Measurements from ENCODE around the gene FDXR. TPM values are rescaled to one million over a fixed set of nuclear protein-coding genes. Genes with fewer than 3 reads are reported as not detected.
"Not testable (repeated sequence)": the region's sequence is repeated elsewhere in the genome, so short reads cannot be mapped to it uniquely, and the experiment has no call there.

FDXR gene
- total RNA-seq, 5 donors from 2014 or later (not counting 1 experiment from before 2014, with no cell fraction given) = 4.2 to 20.7 (median 15.3) TPM

DNA sequence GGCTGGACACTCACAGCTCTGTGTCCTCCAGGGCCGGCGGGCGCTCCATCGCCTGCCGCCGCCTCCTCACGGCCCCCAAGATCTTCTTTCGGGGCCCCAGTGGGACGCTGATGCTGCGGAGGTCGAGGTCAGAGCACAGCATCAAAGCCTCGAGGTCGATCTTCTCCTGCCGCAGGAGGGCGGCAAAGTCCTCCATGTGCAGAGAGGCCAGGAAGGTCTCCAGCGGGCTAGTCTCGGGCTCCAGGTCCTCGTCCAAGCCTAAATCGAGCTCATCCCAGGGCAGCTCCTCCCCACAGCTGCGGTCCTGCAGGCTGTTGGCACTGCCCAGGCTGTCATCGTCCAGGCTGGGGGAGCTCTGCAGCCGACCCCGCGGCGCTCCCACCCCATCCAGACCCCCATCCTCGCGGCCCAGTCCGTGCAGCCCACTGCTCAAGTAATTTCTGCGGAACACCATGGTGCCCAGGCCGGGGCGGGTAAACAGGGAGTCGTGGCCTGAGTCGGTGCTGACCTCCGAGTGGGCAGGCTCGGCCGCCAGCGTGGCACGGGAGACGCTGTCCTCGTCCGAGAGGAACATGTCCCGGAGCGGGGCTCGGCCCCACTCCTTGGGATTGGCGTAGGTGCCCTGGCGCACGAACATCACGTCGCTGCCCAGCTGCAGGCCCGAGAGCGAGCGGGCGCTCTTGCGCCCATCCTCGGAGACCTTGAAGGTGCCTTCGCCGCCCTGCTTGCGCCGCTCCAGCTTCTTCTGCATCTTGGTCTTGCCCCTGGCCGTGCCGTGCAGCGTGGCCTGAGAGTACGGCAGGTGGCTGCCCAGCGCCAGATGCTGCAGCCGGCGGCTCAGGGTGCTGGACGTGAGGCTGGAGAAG, 46.9 kb upstream of the FDXR start:
- no peaks in the 10 kb centered on the region for H3K36me3 Mint-ChIP-seq
- Histone ChIP-seq H3K9me3 (no peaks in the 10 kb centered on the region), H3K27me3 (replicated peaks in 1 of 2; ENCODE audit: control insufficient read depth in 2 of 2, extremely low read depth in 1 of 2, insufficient read depth in 2 of 2, low read length in 1 of 2) (peaks cover 5 to 96% of the 10 kb centered on the region in 2 experiments), H3K36me3 (ENCODE audit: control insufficient read depth in 2 of 2, extremely low read depth in 1 of 2, insufficient read depth in 1 of 2, low read length in 1 of 2) (no peaks in the 10 kb centered on the region), H3K4me3 (ENCODE audit: control insufficient read depth in 1 of 2, extremely low read depth in 1 of 2, low read length in 1 of 2) (no peak overlapping the region), H3K27ac (ENCODE audit: low read length) (no peak overlapping the region), H3K4me1 (ENCODE audit: control insufficient read depth in 1 of 2, extremely low read depth in 1 of 2, insufficient read depth in 2 of 2, low read length in 2 of 2) (peaks cover 2 to 29% of the 10 kb centered on the region in 2 experiments)
- ATAC-seq (replicated peaks in 1 of 4) = no peak
- peak in 1 of 35 experiments; percentile 20 for DNase-seq
- H3K27ac Mint-ChIP-seq = no peak overlapping the region
- peak overlapping the region in 1 of 3 donors; percentile 29 for H3K4me3 Mint-ChIP-seq
- peaks cover 12 to 15% (median 13%) of the 10 kb centered on the region in 3 donors for H3K4me1 Mint-ChIP-seq
- 64% methylated on average over 64 of the region's 67 CpGs for WGBS (ENCODE audit: insufficient coverage)
- H3K27me3 Mint-ChIP-seq = peaks cover 31 to 59% of the 10 kb centered on the region in 2 donors
- CTCF ChIA-PET = interaction anchor here in 1 of 2 donors (1.1 kb wide), 1 partner anchor 123 kb away, joined by 3 read pairs; no protein-coding TSS in a partner anchor
- POLR2A ChIA-PET = no interaction called here
- H3K9me3 Mint-ChIP-seq = no peaks in the 10 kb centered on the region

DNA sequence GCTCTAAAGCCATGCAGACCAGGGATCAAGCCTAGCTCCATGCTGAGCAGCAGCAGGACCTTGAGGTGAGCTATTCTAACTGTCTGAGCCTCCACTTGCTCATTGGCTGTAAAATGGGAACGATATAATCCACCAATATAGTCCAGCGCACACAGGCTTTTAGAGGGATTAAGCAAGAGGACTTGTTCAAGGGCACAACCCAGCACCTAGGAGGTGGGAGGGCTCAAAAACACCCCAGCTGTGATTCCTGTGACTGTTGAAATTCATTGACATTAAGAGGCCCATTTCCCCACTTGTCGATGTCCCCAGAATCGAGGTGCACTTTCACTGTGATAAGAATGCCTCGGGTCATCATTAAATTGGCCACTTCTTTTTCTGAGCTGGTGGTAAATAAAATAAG, 46.1 kb upstream of the FDXR start:
- no peak overlapping the region for H3K27ac Mint-ChIP-seq
- H3K4me1 Mint-ChIP-seq = peaks cover 6 to 11% (median 8%) of the 10 kb centered on the region in 3 donors
- ChIA-PET CTCF (interaction anchor here in 1 of 2 donors (0.7 to 1.1 kb wide), 2 partner anchors 46 to 124 kb away, joined by 3 to 4 read pairs; no protein-coding TSS in a partner anchor), POLR2A (no interaction called here)
- H3K27me3 Mint-ChIP-seq = peaks cover 27 to 55% of the 10 kb centered on the region in 2 donors
- H3K36me3 Mint-ChIP-seq = no peaks in the 10 kb centered on the region
- 100% methylated on average over 1 of the region's 5 CpGs for WGBS (ENCODE audit: insufficient coverage)
- H3K4me3 Mint-ChIP-seq = no peak overlapping the region
- Histone ChIP-seq H3K4me1 (ENCODE audit: control insufficient read depth in 1 of 2, extremely low read depth in 1 of 2, insufficient read depth in 2 of 2, low read length in 2 of 2) (peaks cover 2 to 22% of the 10 kb centered on the region in 2 experiments), H3K36me3 (ENCODE audit: control insufficient read depth in 2 of 2, extremely low read depth in 1 of 2, insufficient read depth in 1 of 2, low read length in 1 of 2) (no peaks in the 10 kb centered on the region), H3K4me3 (ENCODE audit: control insufficient read depth in 1 of 2, extremely low read depth in 1 of 2, low read length in 1 of 2) (no peak overlapping the region), H3K9me3 (no peaks in the 10 kb centered on the region), H3K27me3 (replicated peaks in 1 of 2; ENCODE audit: control insufficient read depth in 2 of 2, extremely low read depth in 1 of 2, insufficient read depth in 2 of 2, low read length in 1 of 2) (peaks cover 5 to 88% of the 10 kb centered on the region in 2 experiments), H3K27ac (ENCODE audit: low read length) (no peak overlapping the region)
- H3K9me3 Mint-ChIP-seq = no peaks in the 10 kb centered on the region
- DNase-seq (no peak), ATAC-seq (replicated peaks in 1 of 4) (no peak)

DNA sequence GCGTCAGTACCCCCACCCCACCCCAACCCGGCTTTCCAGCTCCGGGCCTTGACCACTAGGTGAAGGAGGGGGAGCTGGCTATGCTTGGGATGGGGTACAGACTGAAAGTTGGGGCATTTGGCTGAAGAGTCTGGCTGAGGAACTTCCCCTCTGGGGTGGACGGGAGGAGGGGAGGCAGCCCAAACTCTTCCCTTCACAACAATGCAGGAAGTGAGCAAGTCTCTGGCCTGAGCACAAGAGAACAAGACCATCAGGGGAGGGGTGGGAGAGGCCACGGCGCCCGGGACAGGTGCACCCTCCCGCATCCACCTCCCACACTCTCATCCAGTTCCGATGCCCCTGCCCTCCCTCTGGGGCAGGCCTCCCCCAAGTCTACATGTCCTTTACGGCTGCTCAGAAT, 44.6 kb upstream of the FDXR start:
- peaks cover 24 to 49% of the 10 kb centered on the region in 2 donors for H3K27me3 Mint-ChIP-seq
- POLR2A ChIA-PET = no interaction called here
- no peaks in the 10 kb centered on the region for H3K9me3 ChIP-seq
- no peak overlapping the region for H3K27ac Mint-ChIP-seq
- H3K36me3 Mint-ChIP-seq = no peaks in the 10 kb centered on the region
- no peaks in the 10 kb centered on the region for H3K36me3 ChIP-seq (ENCODE audit: control insufficient read depth in 2 of 2, extremely low read depth in 1 of 2, insufficient read depth in 1 of 2, low read length in 1 of 2)
- DNase-seq = no peak
- H3K4me3 ChIP-seq (ENCODE audit: control insufficient read depth in 1 of 2, extremely low read depth in 1 of 2, low read length in 1 of 2) = no peak overlapping the region
- peaks cover 1 to 2% (median 2%) of the 10 kb centered on the region in 3 donors for H3K4me1 Mint-ChIP-seq
- H3K4me1 ChIP-seq (ENCODE audit: control insufficient read depth in 1 of 2, extremely low read depth in 1 of 2, insufficient read depth in 2 of 2, low read length in 2 of 2) = peaks cover 0 to 7% of the 10 kb centered on the region in 2 experiments
- 91% methylated on average over 1 of the region's 10 CpGs for WGBS (ENCODE audit: insufficient coverage)
- H3K27ac ChIP-seq (ENCODE audit: low read length) = no peak overlapping the region
- peaks cover 2 to 74% of the 10 kb centered on the region in 2 experiments for H3K27me3 ChIP-seq (replicated peaks in 1 of 2; ENCODE audit: control insufficient read depth in 2 of 2, extremely low read depth in 1 of 2, insufficient read depth in 2 of 2, low read length in 1 of 2)
- no peak overlapping the region for H3K4me3 Mint-ChIP-seq
- no peaks in the 10 kb centered on the region for H3K9me3 Mint-ChIP-seq
- ATAC-seq (replicated peaks in 1 of 4) = no peak
- CTCF ChIA-PET = no interaction called here

DNA sequence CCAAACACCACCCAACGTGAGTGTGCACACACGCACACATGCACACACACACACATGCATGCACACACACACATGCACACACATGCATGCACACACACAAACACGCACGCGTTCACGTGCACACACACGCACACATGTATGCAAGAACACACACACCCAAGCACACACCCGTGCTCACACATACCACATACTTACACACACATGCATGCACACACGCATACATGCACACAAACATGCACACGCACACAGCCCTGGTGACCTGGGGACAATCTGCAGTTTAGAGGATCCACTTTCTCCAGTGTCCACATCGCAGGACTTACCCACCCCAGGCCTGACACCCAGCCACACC, 44.0 kb upstream of the FDXR start:
- ATAC-seq (replicated peaks in 1 of 4) (no peak), DNase-seq (no peak)
- no peaks in the 10 kb centered on the region for H3K9me3 Mint-ChIP-seq
- POLR2A ChIA-PET = no interaction called here
- Histone ChIP-seq H3K27me3 (replicated peaks in 1 of 2; ENCODE audit: control insufficient read depth in 2 of 2, extremely low read depth in 1 of 2, insufficient read depth in 2 of 2, low read length in 1 of 2) (peaks cover under 1 to 67% of the 10 kb centered on the region in 2 experiments), H3K9me3 (no peaks in the 10 kb centered on the region), H3K36me3 (ENCODE audit: control insufficient read depth in 2 of 2, extremely low read depth in 1 of 2, insufficient read depth in 1 of 2, low read length in 1 of 2) (no peaks in the 10 kb centered on the region), H3K27ac (ENCODE audit: low read length) (no peak overlapping the region), H3K4me1 (ENCODE audit: control insufficient read depth in 1 of 2, extremely low read depth in 1 of 2, insufficient read depth in 2 of 2, low read length in 2 of 2) (peaks cover 0 to 5% of the 10 kb centered on the region in 2 experiments), H3K4me3 (ENCODE audit: control insufficient read depth in 1 of 2, extremely low read depth in 1 of 2, low read length in 1 of 2) (no peak overlapping the region)
- CTCF ChIA-PET = interaction anchor here in 1 of 2 donors (0.6 kb wide), 1 partner anchor 127 kb away, joined by 3 read pairs; no protein-coding TSS in a partner anchor
- H3K36me3 Mint-ChIP-seq = no peaks in the 10 kb centered on the region
- 91% methylated on average over 10 of the region's 11 CpGs for WGBS (ENCODE audit: insufficient coverage)
- H3K4me3 Mint-ChIP-seq = no peak overlapping the region
- peaks cover 0 to 2% (median 2%) of the 10 kb centered on the region in 3 donors for H3K4me1 Mint-ChIP-seq
- no peak overlapping the region for H3K27ac Mint-ChIP-seq
- H3K27me3 Mint-ChIP-seq = peaks cover 21 to 44% of the 10 kb centered on the region in 2 donors

DNA sequence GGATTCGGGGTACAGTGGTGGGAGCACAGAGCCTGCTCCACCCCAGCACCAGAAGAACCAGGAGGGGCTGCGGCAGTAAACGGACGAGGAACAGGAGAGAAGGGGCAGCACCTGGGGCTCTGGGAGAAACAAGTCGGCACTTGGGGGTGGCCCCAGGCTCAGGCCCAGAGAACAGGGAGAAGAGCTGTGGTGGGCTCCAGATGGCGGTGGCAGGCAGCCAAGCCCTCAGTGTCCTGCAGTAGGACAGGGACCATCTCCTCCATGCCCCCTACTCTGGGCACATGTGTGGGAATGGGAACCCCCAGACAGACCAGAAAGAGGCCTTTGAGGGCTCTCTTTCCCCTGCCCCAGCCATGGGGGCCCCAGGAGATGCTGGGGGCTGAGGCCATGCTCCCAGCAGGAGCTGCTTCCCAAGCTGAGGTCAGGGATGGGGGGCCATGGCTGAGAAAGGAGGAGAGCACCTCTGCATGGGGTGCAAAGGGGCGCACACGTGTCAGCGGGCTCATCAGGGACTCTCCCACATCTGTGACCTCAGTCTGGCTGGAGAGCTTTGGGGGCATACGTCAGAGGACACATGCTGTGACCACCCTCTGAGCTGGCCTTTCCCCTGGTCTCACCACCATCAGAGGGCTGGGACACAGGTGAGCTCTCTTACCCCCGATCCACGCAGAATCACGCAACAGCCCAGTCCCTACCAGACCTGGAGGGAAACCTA, 43.5 kb upstream of the FDXR start:
- H3K27ac Mint-ChIP-seq = no peak overlapping the region
- ChIA-PET POLR2A (no interaction called here), CTCF (interaction anchor here in 1 of 2 donors (0.6 kb wide), 1 partner anchor 127 kb away, joined by 3 read pairs; no protein-coding TSS in a partner anchor)
- DNase-seq (no peak), ATAC-seq (replicated peaks in 1 of 4) (no peak)
- Histone ChIP-seq H3K4me3 (ENCODE audit: control insufficient read depth in 1 of 2, extremely low read depth in 1 of 2, low read length in 1 of 2) (no peak overlapping the region), H3K4me1 (ENCODE audit: control insufficient read depth in 1 of 2, extremely low read depth in 1 of 2, insufficient read depth in 2 of 2, low read length in 2 of 2) (peaks cover 0 to 5% of the 10 kb centered on the region in 2 experiments), H3K9me3 (no peaks in the 10 kb centered on the region), H3K27ac (ENCODE audit: low read length) (no peak overlapping the region), H3K27me3 (replicated peaks in 1 of 2; ENCODE audit: control insufficient read depth in 2 of 2, extremely low read depth in 1 of 2, insufficient read depth in 2 of 2, low read length in 1 of 2) (peaks cover 0 to 62% of the 10 kb centered on the region in 2 experiments), H3K36me3 (ENCODE audit: control insufficient read depth in 2 of 2, extremely low read depth in 1 of 2, insufficient read depth in 1 of 2, low read length in 1 of 2) (no peaks in the 10 kb centered on the region)
- no peak overlapping the region for H3K4me3 Mint-ChIP-seq
- peaks cover 16 to 39% of the 10 kb centered on the region in 2 donors for H3K27me3 Mint-ChIP-seq
- no peaks in the 10 kb centered on the region for H3K9me3 Mint-ChIP-seq
- H3K36me3 Mint-ChIP-seq = no peaks in the 10 kb centered on the region
- WGBS (ENCODE audit: insufficient coverage) = 73% methylated on average over 11 of the region's 13 CpGs
- H3K4me1 Mint-ChIP-seq = peaks cover 0 to 2% (median 2%) of the 10 kb centered on the region in 3 donors

DNA sequence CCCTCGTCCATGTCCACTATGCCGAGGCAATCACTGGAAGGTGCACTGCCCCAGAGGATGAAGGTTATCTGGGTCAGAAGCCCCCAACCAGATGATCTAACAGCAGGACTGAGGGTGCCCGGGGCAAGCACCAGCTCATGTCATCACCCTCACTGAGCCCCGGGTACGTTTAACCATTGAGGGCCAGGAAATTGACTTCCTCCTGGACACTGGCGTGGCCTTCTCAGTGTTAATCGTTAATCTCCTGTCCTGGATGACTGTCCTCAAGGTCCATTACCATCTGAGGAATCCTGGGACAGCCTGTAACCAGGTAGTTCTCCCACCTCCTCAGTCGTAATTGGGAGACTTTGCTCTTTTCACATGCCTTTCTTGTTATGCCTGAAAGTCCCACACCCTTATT, 38.6 kb upstream of the FDXR start:
- H3K9me3 ChIP-seq; H3K4me1 Mint-ChIP-seq; DNase-seq; H3K4me3 Mint-ChIP-seq; H3K4me3 ChIP-seq (ENCODE audit: control insufficient read depth in 1 of 2, extremely low read depth in 1 of 2, low read length in 1 of 2); H3K36me3 ChIP-seq (ENCODE audit: control insufficient read depth in 2 of 2, extremely low read depth in 1 of 2, insufficient read depth in 1 of 2, low read length in 1 of 2); H3K27ac ChIP-seq (ENCODE audit: low read length); CTCF ChIA-PET; H3K27ac Mint-ChIP-seq; ATAC-seq (replicated peaks in 1 of 4); POLR2A ChIA-PET; H3K36me3 Mint-ChIP-seq; H3K4me1 ChIP-seq (ENCODE audit: control insufficient read depth in 1 of 2, extremely low read depth in 1 of 2, insufficient read depth in 2 of 2, low read length in 2 of 2); H3K9me3 Mint-ChIP-seq; H3K27me3 Mint-ChIP-seq: not testable (repeated sequence)
- 78% methylated on average over 7 of the region's 8 CpGs for WGBS (ENCODE audit: insufficient coverage)
- peaks cover 0 to 16% of the 10 kb centered on the region in 2 experiments for H3K27me3 ChIP-seq (replicated peaks in 1 of 2; ENCODE audit: control insufficient read depth in 2 of 2, extremely low read depth in 1 of 2, insufficient read depth in 2 of 2, low read length in 1 of 2)

Measured in T-cell (primary cell).